ENCODE results near the gene GALNT2.

GRCh38 chr1:230085178-230085515 is 18.1 kb downstream of the GALNT2 start:
- no peak for TF ChIP-seq CTCF (IDR thresholded peaks at IDR 0.05 in 8 of 11, conservative IDR thresholded peaks at IDR 0.05 in 3 of 11)
- TF ChIP-seq POLR2A (IDR thresholded peaks at IDR 0.05), result no peak

All from spleen (tissue), 7 donors.